Nephron (organoid): Measurements from ENCODE around the gene HCST.
A peak's percentile ranks its signal among the peaks of the same experiment; 100 is the strongest.

ENCODE experiments used
- H3K27ac Mint-ChIP-seq, 3 experiments: 2 replicates each; pipeline ENCODE4 v1.8.0; 2020; ENCODE audit warnings: mixed read lengths in 3 of 3, mild to moderate bottlenecking in 2 of 3, moderate library complexity in 1 of 3
- H3K27me3 Mint-ChIP-seq: 2 replicates; pipeline ENCODE4 v1.8.0; 2021; ENCODE audit warnings: low read depth, mild to moderate bottlenecking, moderate library complexity, mixed read lengths
- H3K36me3 Mint-ChIP-seq: 2 replicates; pipeline ENCODE4 v1.8.0; 2020; ENCODE audit warnings: low read depth, mixed read lengths
- H3K4me1 Mint-ChIP-seq: 2 replicates; pipeline ENCODE4 v1.8.0; 2020; ENCODE audit warnings: mixed read lengths
- H3K4me3 Mint-ChIP-seq, 3 experiments: 2 replicates each; pipeline ENCODE4 v1.8.0; 2020; ENCODE audit warnings: mild to moderate bottlenecking in 3 of 3, mixed read lengths in 3 of 3, moderate library complexity in 2 of 3
- H3K9me3 Mint-ChIP-seq: 2 replicates; pipeline ENCODE4 v1.8.0; 2020; ENCODE audit warnings: mixed read lengths
- CTCF ChIP-seq, 3 experiments: fragments of 200-600 bp; sonication (generic); IDR thresholded peaks; one replicate each; pipeline ENCODE4 v1.5.0; 2021; ENCODE audit warnings: antibody characterized with exemption in 3 of 3; ENCODE audit not compliant: unreplicated experiment in 3 of 3

Gene HCST

GRCh38 chr19:35943321-35944301, 41.3 kb downstream of the HCST start:
- TF ChIP-seq CTCF (IDR thresholded peaks at IDR 0.05; ENCODE audit: unreplicated experiment in 3 of 3) = no peak
- Mint-ChIP-seq H3K9me3 (no peaks in the 10 kb centered on the region), H3K4me1 (peaks cover 3% of the 10 kb centered on the region), H3K36me3 (peaks cover 34% of the 10 kb centered on the region), H3K27me3 (peaks cover 4% of the 10 kb centered on the region), H3K27ac (no peak overlapping the region), H3K4me3 (no peak overlapping the region)

GRCh38 chr19:35944556-35944955, 42.2 kb downstream of the HCST start:
- TF ChIP-seq CTCF (IDR thresholded peaks at IDR 0.05; ENCODE audit: unreplicated experiment in 3 of 3) = no peak
- peaks cover 5% of the 10 kb centered on the region for H3K4me1 Mint-ChIP-seq
- H3K27ac Mint-ChIP-seq = no peak overlapping the region
- peaks cover 4% of the 10 kb centered on the region for H3K27me3 Mint-ChIP-seq
- no peaks in the 10 kb centered on the region for H3K9me3 Mint-ChIP-seq
- H3K36me3 Mint-ChIP-seq = peaks cover 34% of the 10 kb centered on the region
- no peak overlapping the region for H3K4me3 Mint-ChIP-seq

DNA sequence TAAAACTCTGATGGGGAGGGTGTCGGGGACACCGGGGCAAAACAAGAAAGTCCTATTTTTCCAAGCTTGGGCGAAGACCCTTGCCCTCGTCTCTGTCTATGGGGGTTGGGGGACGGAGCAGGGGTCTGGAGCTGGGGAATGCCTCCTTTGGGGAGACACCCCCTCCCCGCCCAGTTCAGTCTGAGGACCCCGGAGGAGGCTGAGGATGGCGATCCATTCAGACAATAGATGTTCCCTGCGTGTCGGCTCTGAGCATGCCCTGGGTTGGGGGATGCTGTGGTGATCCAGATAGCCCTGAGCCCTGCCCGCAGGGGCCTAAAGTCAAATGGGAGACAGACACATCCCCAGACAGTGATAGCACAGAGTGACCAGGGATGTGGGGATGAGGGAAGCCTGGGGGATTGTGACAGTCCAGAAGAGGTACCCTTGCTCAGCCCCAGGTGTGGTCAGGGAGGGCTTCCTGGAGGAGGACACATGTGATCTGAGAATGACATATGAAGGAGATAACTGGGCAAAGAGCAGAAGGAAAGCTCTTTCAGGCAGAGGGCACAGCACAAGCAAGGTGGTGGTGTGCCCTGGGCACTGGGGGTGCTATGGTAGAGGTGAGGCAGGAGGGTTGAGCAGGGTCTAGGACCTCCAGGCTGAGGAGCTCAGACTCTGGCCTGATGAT, 42.9 kb downstream of the HCST start:
- Mint-ChIP-seq H3K4me3 (no peak overlapping the region), H3K36me3 (peaks cover 34% of the 10 kb centered on the region), H3K9me3 (no peaks in the 10 kb centered on the region), H3K4me1 (peaks cover 5% of the 10 kb centered on the region), H3K27me3 (peaks cover 4% of the 10 kb centered on the region), H3K27ac (no peak overlapping the region)
- no peak for TF ChIP-seq CTCF (IDR thresholded peaks at IDR 0.05; ENCODE audit: unreplicated experiment in 3 of 3)

GRCh38 chr19:35946203-35946602, 43.9 kb downstream of the HCST start:
- Mint-ChIP-seq H3K9me3 (no peaks in the 10 kb centered on the region), H3K36me3 (peaks cover 27% of the 10 kb centered on the region), H3K27ac (no peak overlapping the region), H3K27me3 (peaks cover 4% of the 10 kb centered on the region), H3K4me3 (no peak overlapping the region), H3K4me1 (peaks cover 5% of the 10 kb centered on the region)
- TF ChIP-seq CTCF (IDR thresholded peaks at IDR 0.05; ENCODE audit: unreplicated experiment in 3 of 3) = no peak

DNA sequence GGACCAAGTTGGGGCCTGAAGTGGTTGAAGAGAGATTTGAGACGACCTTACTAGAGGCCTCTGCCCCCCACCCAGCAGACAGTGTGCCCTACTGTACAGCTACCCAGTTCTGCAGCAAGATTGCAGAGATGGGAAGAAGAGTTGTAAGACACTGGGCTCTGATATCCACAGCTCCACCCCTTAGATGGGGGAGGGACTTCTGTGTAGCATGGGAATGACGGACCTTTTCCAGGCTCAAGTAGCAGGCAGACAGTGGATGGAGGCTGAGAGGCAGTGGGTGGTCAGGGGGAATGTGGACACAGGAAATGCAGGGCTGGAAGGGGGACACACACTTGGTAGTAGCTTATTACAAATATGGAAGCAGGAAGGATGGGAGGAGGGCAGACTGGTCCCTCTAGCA, 46.8 kb downstream of the HCST start:
- H3K27ac Mint-ChIP-seq = peak overlapping the region; percentile 6 to 77 (median 62)
- no peak for TF ChIP-seq CTCF (IDR thresholded peaks at IDR 0.05; ENCODE audit: unreplicated experiment in 3 of 3)
- no peaks in the 10 kb centered on the region for H3K9me3 Mint-ChIP-seq
- no peak overlapping the region for H3K4me3 Mint-ChIP-seq
- peaks cover 5% of the 10 kb centered on the region for H3K4me1 Mint-ChIP-seq
- H3K36me3 Mint-ChIP-seq = peaks cover 11% of the 10 kb centered on the region
- H3K27me3 Mint-ChIP-seq = peaks cover 4% of the 10 kb centered on the region
